Smooth muscle cell (in vitro differentiated cells): ENCODE measurements around the gene ATP8B4. TPM values are rescaled to one million over a fixed set of nuclear protein-coding genes. Genes with fewer than 3 reads are reported as not detected.
A peak's percentile ranks its signal among the peaks of the same experiment; 100 is the strongest.

Experiments
- DNase-seq: peaks from one replicate; lab custom pipeline; 2025; ENCODE audit not compliant: unreplicated experiment; lab: John Stamatoyannopoulos, UW
- H2AFZ ChIP-seq: fragments of 200-600 bp; sonication (generic); 2 replicates; pipeline ENCODE4 v1.6.0; 2016; ENCODE audit warnings: antibody characterized with exemption, low read depth, mild to moderate bottlenecking
- H3F3A ChIP-seq: fragments of 200-600 bp; sonication (generic); 2 replicates; pipeline ENCODE4 v1.6.0; 2017; ENCODE audit warnings: antibody characterized with exemption, low read depth
- H3K27ac ChIP-seq: fragments of 200-600 bp; sonication (generic); 2 replicates; pipeline ENCODE4 v1.5.1; 2016; ENCODE audit warnings: low read depth, mild to moderate bottlenecking
- H3K27me3 ChIP-seq: fragments of 200-600 bp; sonication (generic); 2 replicates; pipeline ENCODE4 v1.6.1; 2016; ENCODE audit warnings: low read depth, mild to moderate bottlenecking
- H3K36me3 ChIP-seq: fragments of 200-600 bp; sonication (generic); 2 replicates; pipeline ENCODE4 v1.5.1; 2016; ENCODE audit warnings: low read depth
- H3K4me1 ChIP-seq: fragments of 200-600 bp; sonication (generic); 2 replicates; pipeline ENCODE4 v1.5.1; 2016; ENCODE audit warnings: low read depth
- H3K4me2 ChIP-seq: fragments of 200-600 bp; sonication (generic); 2 replicates; pipeline ENCODE4 v1.6.0; 2016; ENCODE audit warnings: mild to moderate bottlenecking
- H3K4me3 ChIP-seq: fragments of 200-600 bp; sonication (generic); 2 replicates; pipeline ENCODE4 v1.5.1; 2016; ENCODE audit warnings: mild to moderate bottlenecking
- H3K79me2 ChIP-seq: fragments of 200-600 bp; sonication (generic); 2 replicates; pipeline ENCODE4 v1.6.0; 2016; ENCODE audit warnings: low read depth, mild to moderate bottlenecking
- H3K9ac ChIP-seq: fragments of 200-600 bp; sonication (generic); 2 replicates; pipeline ENCODE4 v1.6.0; 2016; ENCODE audit warnings: low read depth
- H3K9me3 ChIP-seq: fragments of 200-600 bp; sonication (generic); replicated peaks from 2 replicates; pipeline ENCODE4 v1.5.1; 2016; ENCODE audit warnings: low read depth
- H4K20me1 ChIP-seq: fragments of 200-600 bp; sonication (generic); 2 replicates; pipeline ENCODE4 v1.6.0; 2016; ENCODE audit warnings: low read depth
- WGBS: methylation state at CpG from one replicate; pipeline ENCODE4 v1.1.7; 2016; ENCODE audit warnings: low lambda C conversion rate; 5-methylcytosine and 5-hydroxymethylcytosine counted together
- polyA plus RNA-seq: library from polyadenylated mRNA; unstranded; fragments of >200 nt; fragmentation: Nextera tagmentation; extraction: Ambion mirVana; gene quantifications from 2 replicates; pipeline ENCODE4 v1.2.1, GENCODE V29; 2016
- total RNA-seq: library from RNA; depleted of rRNA; stranded (reverse); fragments of >200 nt; gene quantifications from 2 replicates; pipeline ENCODE4 v1.2.3, GENCODE V29; 2014
- TF ChIP-seq, protein P1 (sequence below): fragments of 200-600 bp; sonication (generic); IDR thresholded peaks from 2 replicates; pipeline ENCODE4 v1.5.1; 2017; ENCODE audit warnings: borderline replicate concordance, mild to moderate bottlenecking, antibody characterized with exemption; ENCODE audit not compliant: insufficient read depth, poor library complexity, severe bottlenecking

The ATP8B4 gene
- total and polyA plus RNA-seq, 2 experiments from 2014 or later: 21.7 to 60.5 TPM

- Histone ChIP-seq H3K9me3 (no peaks in the 10 kb centered on the region), H3K4me3 (no peak overlapping the region), H3F3A (no peaks in the 10 kb centered on the region), H3K27me3 (no peaks in the 10 kb centered on the region), H3K36me3 (no peaks in the 10 kb centered on the region), H2AFZ (peak overlapping the region; percentile 8), H4K20me1 (no peaks in the 10 kb centered on the region), H3K9ac (no peak overlapping the region), H3K4me2 (no peak overlapping the region), H3K27ac (no peak overlapping the region), H3K4me1 (no peaks in the 10 kb centered on the region), H3K79me2 (no peaks in the 10 kb centered on the region)
- no peak for DNase-seq
- TF ChIP-seq, protein P1, sequence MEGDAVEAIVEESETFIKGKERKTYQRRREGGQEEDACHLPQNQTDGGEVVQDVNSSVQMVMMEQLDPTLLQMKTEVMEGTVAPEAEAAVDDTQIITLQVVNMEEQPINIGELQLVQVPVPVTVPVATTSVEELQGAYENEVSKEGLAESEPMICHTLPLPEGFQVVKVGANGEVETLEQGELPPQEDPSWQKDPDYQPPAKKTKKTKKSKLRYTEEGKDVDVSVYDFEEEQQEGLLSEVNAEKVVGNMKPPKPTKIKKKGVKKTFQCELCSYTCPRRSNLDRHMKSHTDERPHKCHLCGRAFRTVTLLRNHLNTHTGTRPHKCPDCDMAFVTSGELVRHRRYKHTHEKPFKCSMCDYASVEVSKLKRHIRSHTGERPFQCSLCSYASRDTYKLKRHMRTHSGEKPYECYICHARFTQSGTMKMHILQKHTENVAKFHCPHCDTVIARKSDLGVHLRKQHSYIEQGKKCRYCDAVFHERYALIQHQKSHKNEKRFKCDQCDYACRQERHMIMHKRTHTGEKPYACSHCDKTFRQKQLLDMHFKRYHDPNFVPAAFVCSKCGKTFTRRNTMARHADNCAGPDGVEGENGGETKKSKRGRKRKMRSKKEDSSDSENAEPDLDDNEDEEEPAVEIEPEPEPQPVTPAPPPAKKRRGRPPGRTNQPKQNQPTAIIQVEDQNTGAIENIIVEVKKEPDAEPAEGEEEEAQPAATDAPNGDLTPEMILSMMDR: no peak
- WGBS: 63% methylated on average over 2 of the region's 2 CpGs
These were observed 53.8 kb downstream of the ATP8B4 start for GRCh38 chr15:50065279-50065678.

- Histone ChIP-seq H3F3A (no peaks in the 10 kb centered on the region), H3K79me2 (no peaks in the 10 kb centered on the region), H3K4me2 (no peak overlapping the region), H2AFZ (no peak overlapping the region), H3K9ac (no peak overlapping the region), H3K36me3 (no peaks in the 10 kb centered on the region), H3K4me1 (no peaks in the 10 kb centered on the region), H4K20me1 (no peaks in the 10 kb centered on the region), H3K4me3 (no peak overlapping the region), H3K9me3 (no peaks in the 10 kb centered on the region), H3K27me3 (no peaks in the 10 kb centered on the region), H3K27ac (no peak overlapping the region)
- TF ChIP-seq, protein P1: no peak
- DNase-seq: no peak
- 83% methylated on average over 4 of the region's 4 CpGs for WGBS
These were observed 54.4 kb downstream of the ATP8B4 start for GRCh38 chr15:50064673-50065072.

GRCh38 chr15:50063226-50063625 lies 55.8 kb downstream of the ATP8B4 start:
- no peaks in the 10 kb centered on the region for H3F3A ChIP-seq
- H2AFZ ChIP-seq: no peak overlapping the region
- H3K79me2 ChIP-seq: no peaks in the 10 kb centered on the region
- no peaks in the 10 kb centered on the region for H3K4me1 ChIP-seq
- 97% methylated on average over 2 of the region's 2 CpGs for WGBS
- H3K9me3 ChIP-seq: no peaks in the 10 kb centered on the region
- H3K27me3 ChIP-seq: no peaks in the 10 kb centered on the region
- DNase-seq: no peak
- no peaks in the 10 kb centered on the region for H3K36me3 ChIP-seq
- H3K4me3 ChIP-seq: no peak overlapping the region
- no peak overlapping the region for H3K27ac ChIP-seq
- TF ChIP-seq, protein P1: no peak
- H3K9ac ChIP-seq: no peak overlapping the region
- H3K4me2 ChIP-seq: no peak overlapping the region
- no peaks in the 10 kb centered on the region for H4K20me1 ChIP-seq

DNA sequence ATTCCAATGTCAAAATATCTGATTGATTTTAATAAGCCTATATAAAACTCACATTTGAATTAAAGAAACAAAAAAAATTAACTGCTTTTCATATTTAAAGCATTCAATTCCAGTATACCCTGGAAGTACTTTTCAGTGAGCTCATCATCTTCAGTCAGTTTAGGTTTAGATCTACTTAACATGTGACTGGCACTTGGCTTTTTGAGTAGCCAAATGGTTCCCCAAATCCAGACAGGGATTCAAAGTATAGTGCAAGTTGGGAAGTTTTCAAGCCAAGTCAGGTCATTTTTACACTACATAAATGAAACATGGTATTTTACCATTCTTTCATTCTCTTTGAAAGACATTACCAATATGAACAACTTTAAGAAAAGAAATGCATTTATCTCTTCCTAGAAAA lies 57.5 kb downstream of the ATP8B4 start:
- no peak overlapping the region for H3K4me2 ChIP-seq
- H3F3A ChIP-seq: no peaks in the 10 kb centered on the region
- no peaks in the 10 kb centered on the region for H4K20me1 ChIP-seq
- TF ChIP-seq, protein P1: no peak
- H3K4me1 ChIP-seq: peaks cover 4% of the 10 kb centered on the region
- H3K27ac ChIP-seq: no peak overlapping the region
- no peaks in the 10 kb centered on the region for H3K27me3 ChIP-seq
- H2AFZ ChIP-seq: peak overlapping the region; percentile 31
- no peaks in the 10 kb centered on the region for H3K79me2 ChIP-seq
- DNase-seq: no peak
- no peaks in the 10 kb centered on the region for H3K9me3 ChIP-seq
- no peaks in the 10 kb centered on the region for H3K36me3 ChIP-seq
- no peak overlapping the region for H3K9ac ChIP-seq
- H3K4me3 ChIP-seq: no peak overlapping the region
